Immature natural killer cell (primary cell): Measurements from ENCODE around the gene GLP2R. TPM values are rescaled to one million over a fixed set of nuclear protein-coding genes. Genes with fewer than 3 reads are reported as not detected.
"Not testable (repeated sequence)": the region's sequence is repeated elsewhere in the genome, so short reads cannot be mapped to it uniquely, and the experiment has no call there.

Source experiments
- DNase-seq, 3 donors: peaks; one replicate each; pipeline ENCODE4 v3.0.0; 2022; ENCODE audit warnings: mixed read lengths in 1 of 3
- H3K27ac Mint-ChIP-seq, 6 donors: one replicate each; pipeline ENCODE4 v1.8.0; 2020; ENCODE audit warnings: mixed read lengths in 6 of 6, mild to moderate bottlenecking in 5 of 6, inconsistent platforms in 4 of 6, moderate library complexity in 3 of 6
- H3K27me3 Mint-ChIP-seq, 3 donors: one replicate each; pipeline ENCODE4 v1.8.0; 2020 to 2021; ENCODE audit warnings: low read depth in 3 of 3, mild to moderate bottlenecking in 3 of 3, mixed read lengths in 3 of 3, moderate library complexity in 3 of 3, inconsistent platforms in 1 of 3
- H3K36me3 Mint-ChIP-seq, 3 donors: one replicate each; pipeline ENCODE4 v1.8.0; 2020; ENCODE audit warnings: mixed read lengths in 3 of 3, inconsistent platforms in 2 of 3, mild to moderate bottlenecking in 2 of 3
- H3K4me1 Mint-ChIP-seq, 2 donors: one replicate each; pipeline ENCODE4 v1.8.0; 2020; ENCODE audit warnings: inconsistent platforms in 2 of 2, mild to moderate bottlenecking in 2 of 2, mixed read lengths in 2 of 2, moderate library complexity in 1 of 2
- H3K4me3 Mint-ChIP-seq, 5 donors: one replicate each; pipeline ENCODE4 v1.8.0; 2020; ENCODE audit warnings: mild to moderate bottlenecking in 5 of 5, mixed read lengths in 5 of 5, inconsistent platforms in 3 of 5, moderate library complexity in 3 of 5
- H3K9me3 Mint-ChIP-seq, 6 donors: one replicate each; pipeline ENCODE4 v1.8.0; 2020; ENCODE audit warnings: mild to moderate bottlenecking in 6 of 6, mixed read lengths in 6 of 6, inconsistent platforms in 4 of 6, moderate library complexity in 3 of 6
- polyA plus RNA-seq, 3 donors: library from polyadenylated mRNA; unstranded; fragments of 300-500 nt; fragmentation: Illumina TruSeq; gene quantifications; one replicate each; pipeline ENCODE4 v1.2.3, GENCODE V29; 2021

GLP2R gene
- polyA plus RNA-seq, 3 donors from 2014 or later, result not detected

DNA sequence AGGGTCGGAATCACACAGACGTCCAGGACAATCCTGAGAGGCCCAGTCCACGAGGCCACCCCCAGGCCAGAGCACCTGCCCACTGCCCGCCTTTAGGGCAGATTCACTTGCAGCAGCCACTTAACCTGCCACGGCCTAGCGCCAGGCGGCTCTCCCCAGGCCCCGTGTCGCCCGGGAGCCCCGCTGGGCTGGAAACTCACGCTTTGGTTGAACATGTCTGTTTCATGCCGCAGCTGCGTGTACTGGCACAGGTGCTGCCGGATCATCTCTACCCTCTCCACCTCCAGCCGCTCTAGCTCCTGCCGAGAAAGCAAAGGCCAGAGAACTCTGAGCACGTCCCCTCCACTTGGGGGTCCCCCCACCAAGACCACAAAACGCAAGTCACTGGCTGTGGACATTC, 92.1 kb downstream of the GLP2R start:
- peaks cover 3 to 13% (median 10%) of the 10 kb centered on the region in 3 donors for H3K27me3 Mint-ChIP-seq
- H3K4me1 Mint-ChIP-seq, result no peaks in the 10 kb centered on the region
- H3K4me3 Mint-ChIP-seq, result no peak overlapping the region
- no peak for DNase-seq
- H3K36me3 Mint-ChIP-seq, result peaks cover 26 to 64% (median 27%) of the 10 kb centered on the region in 3 donors
- H3K9me3 Mint-ChIP-seq, result no peaks in the 10 kb centered on the region
- H3K27ac Mint-ChIP-seq, result no peak overlapping the region

DNA sequence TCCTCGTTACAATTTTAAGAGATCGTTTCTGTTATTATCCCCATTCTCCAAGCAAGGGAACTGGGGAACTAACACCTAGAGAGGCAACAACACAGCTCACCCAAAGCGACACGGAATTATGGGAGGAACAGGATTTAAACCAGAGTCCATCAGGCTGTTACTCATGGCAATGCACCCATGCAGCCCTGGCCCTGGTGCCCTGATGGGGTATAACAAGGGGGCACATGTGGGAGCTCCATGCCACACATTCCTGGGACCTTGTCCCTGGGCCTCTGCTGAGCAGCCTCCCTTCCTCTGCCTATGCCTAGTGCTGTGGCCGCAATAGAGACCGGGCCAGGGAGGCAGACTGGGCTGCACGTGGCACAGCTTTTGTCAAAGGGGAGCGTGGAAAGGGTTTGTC, 92.6 kb downstream of the GLP2R start:
- Mint-ChIP-seq H3K36me3 (peaks cover 25 to 66% (median 30%) of the 10 kb centered on the region in 3 donors), H3K4me1 (no peaks in the 10 kb centered on the region), H3K27ac (no peak overlapping the region), H3K9me3 (no peaks in the 10 kb centered on the region), H3K4me3 (no peak overlapping the region), H3K27me3 (peaks cover 3 to 13% (median 10%) of the 10 kb centered on the region in 3 donors)
- no peak for DNase-seq

DNA sequence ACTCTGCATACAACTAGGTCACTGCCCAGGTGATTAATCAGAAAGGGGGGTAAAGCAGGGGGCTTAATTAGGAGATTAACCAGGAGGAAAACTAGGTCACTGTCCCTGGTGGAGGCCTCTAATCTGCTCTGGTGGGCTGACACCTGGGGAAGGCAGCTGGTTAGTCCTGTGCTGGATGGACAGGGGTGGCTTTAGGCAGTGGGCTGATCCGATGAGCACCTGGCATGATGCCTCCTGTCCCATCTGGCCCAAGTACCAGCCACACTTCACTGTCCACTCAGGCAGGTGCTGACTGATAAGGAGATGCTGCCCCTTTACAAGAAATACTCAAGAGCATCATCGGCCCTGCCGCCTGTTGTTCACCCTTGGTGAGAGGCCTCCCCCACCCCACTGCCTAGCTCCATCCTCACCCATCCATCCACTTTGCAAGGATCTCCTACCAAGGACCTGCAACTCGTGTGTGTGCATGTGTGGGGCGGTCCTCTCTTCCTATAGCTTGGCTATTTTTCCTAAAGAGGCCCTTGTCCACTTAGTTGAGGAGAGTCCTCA, 93.2 kb downstream of the GLP2R start:
- H3K36me3 Mint-ChIP-seq, result peaks cover 25 to 64% (median 33%) of the 10 kb centered on the region in 3 donors
- H3K4me3 Mint-ChIP-seq, result no peak overlapping the region
- no peaks in the 10 kb centered on the region for H3K9me3 Mint-ChIP-seq
- peaks cover 3 to 13% (median 10%) of the 10 kb centered on the region in 3 donors for H3K27me3 Mint-ChIP-seq
- DNase-seq, result no peak
- no peaks in the 10 kb centered on the region for H3K4me1 Mint-ChIP-seq
- peak overlapping the region in 2 of 6 donors; percentile 14 to 19 for H3K27ac Mint-ChIP-seq

GRCh38 chr17:9921216-9921615, 95.5 kb downstream of the GLP2R start:
- H3K4me3 Mint-ChIP-seq, DNase-seq, H3K27ac Mint-ChIP-seq, H3K4me1 Mint-ChIP-seq, H3K9me3 Mint-ChIP-seq: not testable (repeated sequence)
- Mint-ChIP-seq H3K36me3 (peaks cover 18 to 57% (median 29%) of the 10 kb centered on the region in 3 donors), H3K27me3 (peaks cover 9 to 15% (median 10%) of the 10 kb centered on the region in 3 donors)

DNA sequence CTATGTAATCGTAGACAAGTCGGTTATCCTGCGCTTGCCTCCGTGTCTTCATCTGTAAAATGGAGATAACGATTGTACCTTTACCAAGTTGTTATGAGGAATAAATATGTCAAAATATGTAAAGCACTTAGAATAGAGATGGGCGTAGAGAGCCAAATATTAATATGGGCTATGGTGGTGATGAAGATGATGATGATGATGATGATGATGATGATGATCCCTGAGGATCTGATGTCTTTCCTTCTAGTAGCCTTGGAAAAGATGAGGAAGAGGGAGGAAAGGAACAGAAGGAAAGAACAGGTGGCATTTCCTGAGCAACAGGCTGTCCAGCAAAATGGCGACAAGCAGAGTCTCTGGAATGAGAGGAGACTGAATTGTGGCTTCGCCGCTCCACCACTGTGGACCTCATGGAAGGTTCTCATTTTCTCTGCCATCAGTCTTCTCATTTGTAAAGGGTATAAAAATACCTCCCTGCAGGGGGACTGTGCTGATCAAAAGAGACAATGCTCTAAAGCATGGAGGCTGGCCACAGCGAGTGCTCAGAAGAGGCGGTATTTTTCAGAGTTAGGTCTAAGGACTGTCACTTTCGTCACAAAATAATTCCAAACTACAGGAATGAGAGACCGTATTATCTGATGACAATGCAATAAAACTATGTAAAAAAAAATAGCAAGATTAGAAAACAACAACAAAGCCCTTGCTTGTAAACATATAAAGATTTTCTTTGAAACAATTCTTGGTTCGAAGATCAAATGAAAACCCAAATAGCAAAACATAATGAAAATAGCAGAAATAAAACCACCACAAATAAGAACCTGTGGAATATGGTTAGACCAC, 96.5 kb downstream of the GLP2R start:
- H3K36me3 Mint-ChIP-seq, result peaks cover 13 to 53% (median 29%) of the 10 kb centered on the region in 3 donors
- H3K9me3 Mint-ChIP-seq, result no peaks in the 10 kb centered on the region
- DNase-seq, result no peak
- peaks cover 6 to 15% (median 9%) of the 10 kb centered on the region in 3 donors for H3K27me3 Mint-ChIP-seq
- no peak overlapping the region for H3K4me3 Mint-ChIP-seq
- H3K27ac Mint-ChIP-seq, result peak overlapping the region in 1 of 6 donors; percentile 8
- H3K4me1 Mint-ChIP-seq, result peaks cover 3 to 7% of the 10 kb centered on the region in 2 donors

- H3K9me3 Mint-ChIP-seq, result no peaks in the 10 kb centered on the region
Observed at GRCh38 chr17:9924735-9925191, 99.0 kb downstream of the GLP2R start.

GRCh38 chr17:9925457-9925856, 99.7 kb downstream of the GLP2R start:
- no peak overlapping the region for H3K4me3 Mint-ChIP-seq
- H3K27ac Mint-ChIP-seq, result peak overlapping the region in 2 of 6 donors; percentile 49 to 53
- no peaks in the 10 kb centered on the region for H3K9me3 Mint-ChIP-seq
- peaks cover 3 to 7% of the 10 kb centered on the region in 2 donors for H3K4me1 Mint-ChIP-seq
- H3K36me3 Mint-ChIP-seq, result peaks cover 13 to 32% (median 13%) of the 10 kb centered on the region in 3 donors
- peaks cover 3 to 10% (median 8%) of the 10 kb centered on the region in 3 donors for H3K27me3 Mint-ChIP-seq
- DNase-seq, result no peak

More at GRCh38 chr17:9924735-9925191, 99.0 kb downstream of the GLP2R start:
- Mint-ChIP-seq H3K27ac (peak overlapping the region in 4 of 6 donors; percentile 29 to 64 (median 34)), H3K36me3 (peaks cover 13 to 32% (median 19%) of the 10 kb centered on the region in 3 donors), H3K27me3 (peaks cover 4 to 10% (median 8%) of the 10 kb centered on the region in 3 donors), H3K4me1 (peaks cover 3 to 7% of the 10 kb centered on the region in 2 donors), H3K4me3 (no peak overlapping the region)
- DNase-seq, result peak; percentile 39 to 57 (median 53)

GRCh38 chr17:9926150-9926804, 100.6 kb downstream of the GLP2R start:
- Mint-ChIP-seq H3K27ac (peak overlapping the region in 2 of 6 donors; percentile 49 to 53), H3K4me1 (peaks cover 3 to 7% of the 10 kb centered on the region in 2 donors), H3K36me3 (peaks cover 8 to 27% (median 12%) of the 10 kb centered on the region in 3 donors), H3K4me3 (no peak overlapping the region), H3K27me3 (peaks cover 4 to 10% (median 8%) of the 10 kb centered on the region in 3 donors), H3K9me3 (no peaks in the 10 kb centered on the region)
- DNase-seq, result no peak

- Mint-ChIP-seq H3K27me3 (peaks cover 2 to 11% (median 9%) of the 10 kb centered on the region in 3 donors), H3K4me3 (no peak overlapping the region), H3K9me3 (no peaks in the 10 kb centered on the region), H3K4me1 (peaks cover 3 to 7% of the 10 kb centered on the region in 2 donors), H3K36me3 (peaks cover 10 to 26% (median 11%) of the 10 kb centered on the region in 3 donors), H3K27ac (peak overlapping the region in 1 of 6 donors; percentile 6)
- DNase-seq, result no peak
Observed at GRCh38 chr17:9928601-9929333, 103.0 kb downstream of the GLP2R start.

- no peak for DNase-seq
- peaks cover 9 to 23% (median 10%) of the 10 kb centered on the region in 3 donors for H3K36me3 Mint-ChIP-seq
- no peak overlapping the region for H3K4me3 Mint-ChIP-seq
- peak overlapping the region in 1 of 6 donors; percentile 45 for H3K27ac Mint-ChIP-seq
- H3K4me1 Mint-ChIP-seq, result peaks cover 1 to 2% of the 10 kb centered on the region in 2 donors
- peaks cover 2 to 10% (median 5%) of the 10 kb centered on the region in 3 donors for H3K27me3 Mint-ChIP-seq
- no peaks in the 10 kb centered on the region for H3K9me3 Mint-ChIP-seq
Observed at GRCh38 chr17:9929871-9930270, 104.1 kb downstream of the GLP2R start.

DNA sequence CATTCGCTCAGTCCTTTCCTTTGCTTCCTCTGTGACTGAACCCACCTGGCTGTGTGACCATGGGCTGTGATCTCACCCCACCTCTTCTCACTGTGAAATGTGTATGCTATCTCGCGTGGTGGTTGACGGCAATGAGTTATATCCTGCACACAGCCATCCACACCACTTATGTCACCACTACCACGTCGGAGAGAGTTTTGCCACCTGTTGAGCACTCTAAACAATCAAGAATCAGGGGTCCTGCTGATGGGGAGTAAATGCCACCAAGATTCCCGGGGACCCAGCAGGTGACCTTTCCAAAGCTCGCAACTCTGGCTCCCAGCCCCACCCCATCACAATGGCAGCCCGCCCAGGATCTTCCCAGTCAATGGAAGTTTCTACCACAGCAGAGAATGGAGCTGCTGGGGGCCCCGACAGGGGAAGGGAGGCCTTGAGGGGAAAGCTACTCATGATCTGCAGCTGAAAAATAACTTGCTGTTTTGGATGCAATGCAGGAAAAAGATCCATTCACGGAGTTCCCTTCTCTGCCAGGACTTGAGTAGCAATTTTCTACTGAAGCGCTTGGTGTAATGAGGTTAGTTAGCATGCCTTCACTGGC, 105.5 kb downstream of the GLP2R start:
- Mint-ChIP-seq H3K36me3 (peaks cover 8 to 18% (median 13%) of the 10 kb centered on the region in 3 donors), H3K4me1 (no peaks in the 10 kb centered on the region), H3K27me3 (peaks cover 2 to 3% (median 2%) of the 10 kb centered on the region in 3 donors), H3K4me3 (no peak overlapping the region), H3K9me3 (no peaks in the 10 kb centered on the region), H3K27ac (no peak overlapping the region)
- no peak for DNase-seq

- peaks cover 8 to 28% (median 13%) of the 10 kb centered on the region in 3 donors for H3K36me3 Mint-ChIP-seq
- H3K4me1 Mint-ChIP-seq, result no peaks in the 10 kb centered on the region
- no peak for DNase-seq
- peak overlapping the region in 3 of 6 donors; percentile 40 to 65 (median 53) for H3K27ac Mint-ChIP-seq
- no peak overlapping the region for H3K4me3 Mint-ChIP-seq
- H3K27me3 Mint-ChIP-seq, result peaks cover 2 to 3% (median 2%) of the 10 kb centered on the region in 3 donors
- no peaks in the 10 kb centered on the region for H3K9me3 Mint-ChIP-seq
Observed at GRCh38 chr17:9932491-9932890, 106.8 kb downstream of the GLP2R start.

DNA sequence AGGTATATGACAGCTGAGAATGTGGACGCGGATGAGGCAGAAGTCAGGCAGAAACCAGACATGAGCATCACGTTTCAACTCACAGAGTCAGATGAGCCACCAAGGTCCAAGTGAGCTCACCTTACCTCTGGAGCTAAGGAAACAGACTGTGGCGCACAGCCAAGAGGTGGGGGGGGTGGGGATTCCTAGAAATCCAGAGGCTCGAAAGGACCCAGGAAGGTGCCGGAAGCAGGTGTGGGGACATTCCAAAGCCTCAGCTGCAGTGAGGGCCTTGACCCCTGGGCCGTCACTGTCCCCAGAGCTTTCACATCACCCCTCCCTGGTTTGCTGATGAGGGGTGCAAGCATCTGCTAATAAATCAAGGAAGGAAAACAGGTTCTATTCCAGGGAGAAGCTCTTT, 108.6 kb downstream of the GLP2R start:
- Mint-ChIP-seq H3K4me3 (no peak overlapping the region), H3K27ac (no peak overlapping the region)
- DNase-seq, result no peak

More for the DNA sequence above, 108.6 kb downstream of the GLP2R start:
- Mint-ChIP-seq H3K36me3 (peaks cover 18 to 43% (median 25%) of the 10 kb centered on the region in 3 donors), H3K9me3 (no peaks in the 10 kb centered on the region), H3K4me1 (no peaks in the 10 kb centered on the region), H3K27me3 (peaks cover 2 to 3% (median 3%) of the 10 kb centered on the region in 3 donors)
